Calu3 (cell line): ENCODE results near the gene KAZN. TPM values are rescaled to one million over a fixed set of nuclear protein-coding genes. Genes with fewer than 3 reads are reported as not detected.
A peak's percentile ranks its signal among the peaks of the same experiment; 100 is the strongest.

Source experiments
- BruUV-seq: library from RNA; stranded (reverse); fragments of 400-500 nt; replicated peaks from 2 replicates; lab custom pipeline; 2021; lab: Mats Ljungman, UMichigan
- CTCF ChIA-PET: fragments of 300-600 bp; sonication (Branson Sonifier 250); formaldehyde crosslinking; loops from one replicate; lab custom pipeline; 2022; ENCODE audit warnings: antibody characterized with exemption; lab: Charles Lee
- DNase-seq: peaks from one replicate; pipeline ENCODE4 v3.0.0; 2022
- H3K27ac Mint-ChIP-seq: one replicate; pipeline ENCODE4 v1.8.0; 2022; ENCODE audit warnings: mixed read lengths; ENCODE audit not compliant: unreplicated experiment
- H3K27me3 Mint-ChIP-seq: one replicate; pipeline ENCODE4 v1.8.0; 2022; ENCODE audit warnings: mixed read lengths; ENCODE audit not compliant: unreplicated experiment
- H3K36me3 Mint-ChIP-seq: one replicate; pipeline ENCODE4 v1.8.0; 2022; ENCODE audit warnings: mild to moderate bottlenecking, moderate library complexity, mixed read lengths; ENCODE audit not compliant: insufficient read depth, unreplicated experiment
- H3K4me1 Mint-ChIP-seq: one replicate; pipeline ENCODE4 v1.8.0; 2022; ENCODE audit warnings: mild to moderate bottlenecking, low read depth, mixed read lengths; ENCODE audit not compliant: unreplicated experiment
- H3K4me3 Mint-ChIP-seq: one replicate; pipeline ENCODE4 v1.8.0; 2022; ENCODE audit warnings: mild to moderate bottlenecking, low read depth, moderate library complexity, mixed read lengths; ENCODE audit not compliant: unreplicated experiment
- H3K9me3 Mint-ChIP-seq: one replicate; pipeline ENCODE4 v1.8.0; 2022; ENCODE audit warnings: low read depth, mixed read lengths; ENCODE audit not compliant: unreplicated experiment
- CTCF ChIP-seq: fragments of 200-600 bp; IDR thresholded peaks from one replicate; pipeline ENCODE4 v1.8.0; 2022; ENCODE audit warnings: antibody characterized with exemption; ENCODE audit not compliant: unreplicated experiment
- intact Hi-C: fragments of 100-400 bp; cut with micrococcal nuclease; formaldehyde crosslinking; loops from one replicate; pipeline ENCODE4 v1.10.0; 2022; ENCODE audit not compliant: unreplicated experiment
- total RNA-seq: library from RNA; stranded (reverse); gene quantifications from 2 replicates; pipeline ENCODE4 v1.2.3, GENCODE V29; 2022

KAZN gene
- total RNA-seq, 1 experiment from 2014 or later, result 3.6 TPM

DNA sequence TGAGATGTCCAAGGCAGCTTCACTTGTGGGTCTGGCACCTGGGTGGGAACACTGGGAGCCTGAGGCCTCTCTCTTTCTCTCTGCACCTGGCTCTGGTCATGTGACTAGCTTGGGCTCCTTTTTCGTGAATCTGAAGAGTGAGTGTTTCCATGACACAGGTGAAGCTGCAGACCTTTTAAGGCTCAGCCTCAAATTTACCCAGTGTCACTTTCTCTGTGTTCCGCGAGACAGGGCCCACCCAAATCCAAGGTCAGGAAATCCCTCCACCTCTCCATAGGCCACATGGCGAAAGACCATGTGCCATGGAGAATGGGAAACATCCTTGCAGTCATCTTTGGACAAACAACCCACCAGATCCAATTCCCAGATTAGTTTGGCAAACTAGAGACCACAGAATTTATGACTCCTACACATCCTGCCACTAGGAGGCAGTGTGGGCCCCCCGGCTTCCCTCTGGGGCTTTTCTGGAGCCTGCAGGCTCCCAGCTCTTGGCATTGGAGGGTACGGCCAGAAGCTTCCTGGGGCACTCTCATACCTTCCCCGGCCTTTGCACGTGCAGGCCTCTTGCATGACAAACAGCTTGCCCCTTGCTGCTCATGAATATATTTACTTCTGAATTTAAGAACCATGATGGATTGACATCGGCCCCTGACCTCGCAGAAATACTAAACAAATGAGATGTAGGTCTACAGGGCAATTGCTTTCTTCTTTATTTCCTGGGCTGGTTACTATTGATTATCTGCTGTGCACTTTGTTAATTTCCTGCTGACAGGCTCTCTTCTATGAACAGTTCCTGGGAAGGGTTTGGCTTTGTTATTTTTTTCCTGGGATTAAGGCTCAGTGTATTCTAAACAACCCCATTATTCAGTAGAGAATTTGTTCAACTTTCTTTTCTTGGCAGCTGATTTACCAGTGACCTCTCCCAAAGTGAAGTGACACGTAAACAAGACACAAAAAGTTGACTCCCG lies 180.7 kb downstream of the KAZN start:
- peak; percentile 56 for DNase-seq
- H3K9me3 Mint-ChIP-seq, result no peaks in the 10 kb centered on the region
- intact Hi-C loops, result no loop called here
- no TSS peak for BruUV-seq
- TF ChIP-seq CTCF, result peak; percentile 48
- CTCF ChIA-PET, result interaction anchor here (0.7 to 1.6 kb wide), 3 partner anchors 26 to 251 kb away, joined by 3 to 7 read pairs (median 3); no protein-coding TSS in a partner anchor
- no peaks in the 10 kb centered on the region for H3K4me1 Mint-ChIP-seq
- no peak overlapping the region for H3K27ac Mint-ChIP-seq
- no peak overlapping the region for H3K4me3 Mint-ChIP-seq
- H3K36me3 Mint-ChIP-seq, result no peaks in the 10 kb centered on the region
- H3K27me3 Mint-ChIP-seq, result no peaks in the 10 kb centered on the region

GRCh38 chr1:14780271-14780670 lies 181.8 kb downstream of the KAZN start:
- CTCF ChIA-PET, result no interaction called here
- Mint-ChIP-seq H3K36me3 (no peaks in the 10 kb centered on the region), H3K9me3 (no peaks in the 10 kb centered on the region), H3K27me3 (no peaks in the 10 kb centered on the region), H3K4me3 (no peak overlapping the region), H3K4me1 (no peaks in the 10 kb centered on the region), H3K27ac (no peak overlapping the region)
- no peak for TF ChIP-seq CTCF
- no TSS peak for BruUV-seq
- intact Hi-C loops, result no loop called here
- DNase-seq, result no peak

DNA sequence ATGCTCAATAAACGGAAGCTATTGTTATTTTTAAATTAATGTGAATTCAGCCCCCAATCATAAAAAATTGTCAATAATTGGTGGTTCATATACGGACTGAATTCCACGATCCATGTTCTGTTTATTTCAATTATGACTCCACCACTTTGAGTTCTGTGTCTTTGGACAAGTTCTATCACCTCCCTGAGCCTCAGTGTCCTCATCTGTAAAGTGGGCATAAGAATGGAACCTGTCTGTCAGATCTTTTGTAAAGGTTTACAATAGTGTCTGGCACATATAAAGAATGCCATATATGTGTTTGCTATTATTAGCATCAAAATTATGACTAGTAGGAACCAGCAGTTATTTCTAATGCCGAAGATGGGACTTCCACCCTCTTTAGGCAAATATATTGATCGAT lies 183.3 kb downstream of the KAZN start:
- CTCF ChIA-PET, result no interaction called here
- TF ChIP-seq CTCF, result no peak
- Mint-ChIP-seq H3K36me3 (no peaks in the 10 kb centered on the region), H3K4me1 (peaks cover 9% of the 10 kb centered on the region), H3K4me3 (no peak overlapping the region), H3K27ac (no peak overlapping the region), H3K9me3 (peaks cover 2% of the 10 kb centered on the region), H3K27me3 (no peaks in the 10 kb centered on the region)
- no peak for DNase-seq
- BruUV-seq, result no TSS peak
- intact Hi-C loops, result no loop called here

- Mint-ChIP-seq H3K27me3 (no peaks in the 10 kb centered on the region), H3K4me1 (peaks cover 15% of the 10 kb centered on the region), H3K27ac (no peak overlapping the region), H3K36me3 (no peaks in the 10 kb centered on the region), H3K9me3 (peaks cover 2% of the 10 kb centered on the region), H3K4me3 (no peak overlapping the region)
- BruUV-seq, result no TSS peak
- TF ChIP-seq CTCF, result no peak
- CTCF ChIA-PET, result no interaction called here
- no peak for DNase-seq
- intact Hi-C loops, result no loop called here
These were observed 184.5 kb downstream of the KAZN start for GRCh38 chr1:14782741-14783591.
